ENCODE results near the gene HS3ST3A1.

- no peak for TF ChIP-seq CTCF (IDR thresholded peaks at IDR 0.05)
- TF ChIP-seq POLR2A (IDR thresholded peaks at IDR 0.05) = no peak
Observed at GRCh38 chr17:13523164-13523563, 78.6 kb downstream of the HS3ST3A1 start.
